HG02610 (cell line): ENCODE results near the gene NAA80.
A peak's percentile ranks its signal among the peaks of the same experiment; 100 is the strongest.

ENCODE experiments used
- ATAC-seq: cut with Tn5 transposase; IDR thresholded peaks from one replicate; pipeline ENCODE4 v1.9.1; 2021; ENCODE audit warnings: mild to moderate bottlenecking, moderate library complexity; ENCODE audit not compliant: unreplicated experiment

NAA80 gene

GRCh38 chr3:50259432-50260026 lies 39.7 kb downstream of the NAA80 start:
- peak; percentile 19 for ATAC-seq

DNA sequence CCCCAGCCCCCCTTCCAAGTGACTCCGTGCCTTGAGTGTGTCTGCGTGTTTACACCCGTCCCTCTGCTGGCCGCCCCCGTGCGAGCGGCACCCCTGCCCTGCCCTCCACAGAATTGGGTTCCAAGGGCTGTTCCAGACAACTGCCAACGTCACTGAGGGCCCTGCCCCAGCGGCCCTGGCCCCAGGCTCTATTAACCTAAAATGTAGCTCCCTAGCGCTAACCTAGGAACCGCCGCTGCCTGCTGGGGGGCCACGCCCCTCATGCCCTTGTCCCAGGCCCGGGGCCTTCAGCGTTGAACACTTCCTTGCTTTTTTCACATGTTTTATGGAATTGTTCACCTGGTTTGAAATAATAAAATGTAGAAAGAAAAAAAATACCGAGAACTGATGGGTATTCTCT lies 40.2 kb downstream of the NAA80 start:
- no peak for ATAC-seq

- ATAC-seq, result no peak
Measured at GRCh38 chr3:50258029-50258680, 41.0 kb downstream of the NAA80 start.

DNA sequence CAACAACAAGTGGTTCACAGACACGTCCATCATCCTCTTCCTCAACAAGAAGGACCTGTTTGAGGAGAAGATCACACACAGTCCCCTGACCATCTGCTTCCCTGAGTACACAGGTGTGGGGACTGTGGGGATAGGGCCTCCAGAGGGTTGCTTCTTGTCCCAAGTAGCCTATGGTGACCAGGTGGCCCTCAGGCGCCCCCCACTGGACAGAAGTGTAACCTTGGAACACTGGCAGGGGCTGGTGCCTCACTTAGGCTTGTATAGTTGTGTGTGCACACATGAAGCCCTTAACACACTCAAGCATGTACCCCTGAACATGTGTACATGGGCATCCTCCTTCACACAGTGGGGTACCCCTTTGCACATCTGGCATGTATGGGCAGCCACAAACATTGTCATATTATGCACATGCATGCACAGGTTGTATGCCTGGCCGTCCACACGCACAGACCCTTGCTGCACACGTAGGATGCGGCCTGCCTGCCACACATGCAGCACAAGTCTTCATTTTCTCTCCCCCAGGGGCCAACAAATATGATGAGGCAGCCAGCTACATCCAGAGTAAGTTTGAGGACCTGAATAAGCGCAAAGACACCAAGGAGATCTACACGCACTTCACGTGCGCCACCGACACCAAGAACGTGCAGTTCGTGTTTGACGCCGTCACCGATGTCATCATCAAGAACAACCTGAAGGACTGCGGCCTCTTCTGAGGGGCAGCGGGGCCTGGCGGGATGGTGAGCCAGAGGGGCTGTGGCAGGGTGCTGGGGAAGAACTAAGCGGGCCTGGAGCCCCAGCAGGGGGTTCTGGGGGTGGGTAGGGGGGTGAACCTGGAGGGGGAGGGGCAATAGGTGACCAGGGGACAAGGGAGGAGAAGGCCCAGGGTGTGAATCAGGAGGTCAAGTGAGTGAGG lies 42.0 kb downstream of the NAA80 start:
- ATAC-seq, result no peak

- ATAC-seq, result no peak
Measured at GRCh38 chr3:50255251-50255615, 44.0 kb downstream of the NAA80 start.

DNA sequence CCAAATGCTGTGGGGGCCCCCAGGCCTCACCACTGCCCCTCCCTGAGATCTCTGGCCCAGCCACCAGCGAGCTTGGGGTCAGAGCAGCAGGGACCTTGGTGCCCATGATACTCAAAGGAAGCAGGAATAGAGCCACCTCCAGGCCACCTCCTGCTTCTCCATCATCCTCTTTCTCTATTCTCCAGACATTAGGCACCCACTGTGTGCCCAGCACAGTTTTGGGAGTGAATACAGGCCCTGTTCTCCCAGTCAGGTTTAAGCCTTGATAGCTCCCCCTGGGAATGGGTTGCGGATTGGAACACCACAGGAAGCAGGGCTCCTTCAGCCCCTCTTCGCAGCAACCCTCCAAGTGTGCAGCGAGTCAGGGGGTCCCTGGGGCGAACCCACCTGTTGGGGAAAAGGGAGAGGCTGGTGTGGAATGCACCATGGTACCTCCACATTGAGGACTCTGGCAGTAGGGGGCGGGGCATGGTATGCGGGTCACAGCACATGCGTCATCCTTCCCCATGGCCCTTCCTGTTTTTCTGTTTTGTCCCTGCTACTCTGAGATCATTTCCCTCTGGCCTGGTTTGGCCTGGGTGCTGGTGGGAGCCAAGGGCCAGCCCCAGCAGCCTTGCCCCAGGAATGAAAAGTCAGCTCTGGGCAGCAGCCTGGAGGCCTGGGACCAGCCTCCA lies 44.5 kb downstream of the NAA80 start:
- no peak for ATAC-seq

DNA sequence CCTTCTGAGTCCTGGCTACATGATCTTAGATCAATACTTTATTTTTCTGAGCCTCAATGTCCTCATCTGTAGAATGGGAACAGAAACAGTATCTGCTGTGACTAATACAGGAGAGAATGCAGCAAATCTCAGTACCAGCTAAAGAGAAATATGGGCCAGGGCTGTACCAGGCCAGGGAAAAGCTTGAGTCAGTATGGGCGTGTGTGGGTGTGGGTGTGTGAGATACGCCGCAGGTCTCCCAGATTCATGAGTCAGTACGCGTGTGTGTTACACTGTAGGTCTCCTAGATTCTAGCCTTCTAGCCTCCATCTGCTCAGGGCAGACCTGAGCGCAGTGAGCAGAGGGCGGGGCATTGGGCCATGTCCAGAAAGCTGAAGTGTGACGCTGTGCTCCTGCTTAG lies 48.0 kb downstream of the NAA80 start:
- ATAC-seq, result no peak

GRCh38 chr3:50250514-50250913 lies 48.7 kb downstream of the NAA80 start:
- ATAC-seq, result no peak

DNA sequence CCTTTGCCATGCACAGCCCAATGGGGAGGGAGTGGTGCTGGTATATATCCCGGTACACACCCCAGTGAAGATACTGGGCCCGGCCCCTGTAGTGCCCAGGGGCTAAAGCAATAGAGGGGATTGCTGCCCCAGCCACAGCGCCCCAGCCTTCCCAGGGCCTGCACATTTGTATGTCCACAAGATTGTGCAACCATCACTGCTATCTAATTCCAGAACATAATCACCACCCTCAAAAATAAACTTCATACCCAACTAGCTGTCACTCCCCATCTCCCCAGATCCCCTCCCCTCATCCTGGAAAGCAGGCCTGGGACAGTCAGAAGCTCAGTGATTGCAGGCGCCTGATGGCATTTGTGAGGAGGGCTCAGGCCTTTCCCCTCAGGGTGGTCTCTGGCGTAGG lies 49.7 kb downstream of the NAA80 start:
- ATAC-seq, result no peak

GRCh38 chr3:50248387-50248786 lies 50.8 kb downstream of the NAA80 start:
- no peak for ATAC-seq

GRCh38 chr3:50246517-50246954 lies 52.7 kb downstream of the NAA80 start:
- ATAC-seq, result peak; percentile 33
